GM19372 (cell line): ENCODE data around the gene FTO.

Experiments used
- ATAC-seq: cut with Tn5 transposase; IDR thresholded peaks from one replicate; pipeline ENCODE4 v1.9.1; 2021; ENCODE audit warnings: mild to moderate bottlenecking, low read depth, moderate library complexity; ENCODE audit not compliant: unreplicated experiment

Gene FTO

DNA sequence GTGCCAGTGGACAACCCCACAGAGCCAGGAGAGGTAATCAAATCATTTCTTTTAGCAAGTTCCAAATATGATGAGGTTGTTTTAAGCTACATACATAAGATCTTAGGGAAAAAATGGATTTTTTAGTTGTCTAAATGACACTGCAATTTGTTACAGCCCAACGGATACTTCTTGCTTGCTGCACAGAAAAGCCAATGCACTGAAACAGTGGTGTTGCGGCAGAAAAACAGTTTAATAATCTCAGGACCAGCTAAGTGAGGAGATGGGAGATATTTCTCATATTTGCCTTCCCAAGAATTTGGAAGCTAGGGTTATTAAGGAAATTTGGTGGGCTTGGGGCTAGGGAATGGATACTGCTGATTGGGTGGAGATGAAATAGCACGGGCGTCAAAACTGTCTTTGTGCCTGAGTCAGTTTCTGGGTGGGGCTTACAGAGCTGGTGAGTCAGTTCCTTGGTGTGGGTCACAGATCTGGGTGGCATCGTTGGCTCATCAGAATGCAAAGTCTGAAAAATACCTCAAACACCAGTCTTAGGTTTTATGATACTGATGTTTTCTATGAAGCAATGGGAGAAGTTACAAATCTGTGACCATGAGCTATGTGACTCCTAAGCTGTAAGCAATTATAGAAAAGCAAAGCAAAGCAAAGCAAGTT lies 327.3 kb downstream of the FTO start:
- no peak for ATAC-seq

DNA sequence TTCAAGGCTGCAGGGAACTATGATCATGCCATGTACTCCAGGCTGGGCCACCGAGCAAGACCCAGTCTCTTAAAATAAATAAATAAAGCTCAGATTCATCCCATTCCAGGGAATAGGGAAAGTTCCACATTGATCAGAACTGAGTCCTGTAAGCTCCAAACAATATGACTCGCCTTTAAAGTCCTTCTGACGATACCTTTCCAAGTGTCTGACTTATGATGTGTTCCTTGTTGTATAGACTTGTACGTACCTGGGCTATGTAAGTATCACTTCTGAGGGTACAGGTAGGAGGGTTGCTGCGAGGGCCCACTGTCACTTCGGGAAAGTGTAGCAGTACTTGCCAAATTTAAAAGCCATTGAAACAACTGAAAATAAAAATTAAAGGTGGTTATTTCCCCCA lies 329.8 kb downstream of the FTO start:
- no peak for ATAC-seq

DNA sequence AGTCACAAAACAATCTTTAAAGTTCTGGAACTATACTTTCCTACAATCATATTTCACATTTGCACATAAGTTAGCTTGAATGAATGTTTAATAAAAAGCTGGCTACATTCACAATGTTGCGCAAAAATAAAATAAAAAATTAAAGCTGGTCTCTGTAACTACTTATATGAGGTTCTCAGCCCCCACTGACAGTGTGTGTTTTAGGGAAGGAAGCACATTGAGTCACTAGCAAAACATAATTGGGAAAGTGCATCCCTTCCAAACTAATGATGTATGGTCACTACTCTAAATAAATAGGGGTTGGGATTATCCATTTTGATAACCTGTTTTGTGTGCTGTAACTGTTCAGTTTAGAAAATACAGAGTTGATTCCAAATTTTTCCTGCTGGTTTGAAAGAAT lies 330.7 kb downstream of the FTO start:
- ATAC-seq, result no peak

DNA sequence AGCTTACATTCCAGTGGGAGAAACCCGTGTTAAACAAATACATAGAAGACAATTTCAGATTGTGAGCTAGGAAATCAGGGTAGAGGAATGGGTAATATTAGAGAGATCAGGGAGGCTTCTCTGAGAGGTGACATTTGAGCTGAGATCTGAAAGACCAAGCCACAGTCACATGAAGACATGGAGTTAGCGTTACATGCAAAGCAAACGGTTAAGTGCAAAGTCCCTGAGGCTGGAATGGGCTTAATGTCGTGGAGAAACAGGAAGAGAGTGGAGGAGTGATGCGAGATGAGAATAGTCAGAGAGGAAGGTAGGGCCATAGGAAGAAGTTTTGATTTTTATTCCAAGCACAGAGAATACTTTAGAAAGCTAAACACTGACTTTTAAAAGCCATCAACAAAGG lies 336.5 kb downstream of the FTO start:
- no peak for ATAC-seq

DNA sequence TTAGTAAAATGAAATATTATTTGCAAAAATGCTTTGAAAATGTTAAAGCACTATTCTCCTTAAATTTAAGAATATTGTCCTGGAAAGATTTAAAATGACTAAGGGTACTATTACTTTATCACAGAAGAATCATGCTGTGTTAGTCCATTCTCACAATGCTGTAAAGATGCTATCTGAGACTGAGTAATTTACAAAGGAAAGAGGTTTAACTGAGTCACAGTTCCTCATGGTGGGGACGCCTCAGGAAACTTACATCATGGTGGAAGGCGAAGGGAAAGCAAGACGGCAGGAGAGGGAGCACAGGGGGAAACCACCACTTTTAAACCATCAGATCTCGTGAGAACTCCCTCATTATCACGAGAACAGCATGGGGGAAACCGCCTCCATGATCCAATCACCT lies 337.0 kb downstream of the FTO start:
- no peak for ATAC-seq

DNA sequence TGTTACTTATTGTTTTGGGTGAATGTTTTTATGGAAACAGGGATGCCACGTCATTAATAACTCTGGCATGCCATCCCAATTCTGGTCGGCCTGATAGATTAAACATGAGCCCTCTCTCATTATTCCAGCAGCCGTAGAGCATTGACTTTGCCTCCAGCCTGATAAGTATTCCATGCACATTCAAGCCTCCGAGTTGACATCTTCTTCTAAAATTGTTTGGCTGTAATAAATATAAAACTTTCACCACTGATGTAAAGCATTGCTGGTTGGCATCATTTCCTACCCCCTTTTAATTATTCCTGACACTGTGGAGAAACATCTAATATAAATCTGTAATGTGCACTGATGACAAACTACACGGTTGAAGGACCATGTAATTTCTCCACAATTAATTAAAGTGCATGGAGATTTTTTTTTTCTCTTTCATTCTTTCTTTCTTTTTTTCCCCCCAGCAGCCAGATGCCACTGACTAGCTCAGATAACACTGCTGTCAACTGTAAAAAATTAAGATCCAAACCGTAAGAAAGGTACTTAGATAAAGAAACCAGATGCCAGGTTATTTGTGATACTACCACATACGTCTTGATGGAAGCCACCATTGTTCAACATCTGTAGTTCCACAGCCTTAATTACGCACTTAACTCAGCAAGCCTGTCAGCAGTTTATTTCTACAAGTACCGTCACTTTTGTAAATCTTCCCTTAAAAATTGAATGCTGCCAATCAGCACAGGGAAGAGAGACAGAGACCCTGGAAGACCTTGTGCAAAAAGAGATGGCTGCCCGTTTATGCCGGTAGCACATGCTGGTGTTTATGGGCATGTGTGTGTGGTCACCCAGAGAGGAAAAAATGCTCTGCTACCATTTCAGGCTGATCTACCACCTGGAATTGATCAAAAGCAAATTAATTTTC lies 344.9 kb downstream of the FTO start:
- ATAC-seq, result no peak

DNA sequence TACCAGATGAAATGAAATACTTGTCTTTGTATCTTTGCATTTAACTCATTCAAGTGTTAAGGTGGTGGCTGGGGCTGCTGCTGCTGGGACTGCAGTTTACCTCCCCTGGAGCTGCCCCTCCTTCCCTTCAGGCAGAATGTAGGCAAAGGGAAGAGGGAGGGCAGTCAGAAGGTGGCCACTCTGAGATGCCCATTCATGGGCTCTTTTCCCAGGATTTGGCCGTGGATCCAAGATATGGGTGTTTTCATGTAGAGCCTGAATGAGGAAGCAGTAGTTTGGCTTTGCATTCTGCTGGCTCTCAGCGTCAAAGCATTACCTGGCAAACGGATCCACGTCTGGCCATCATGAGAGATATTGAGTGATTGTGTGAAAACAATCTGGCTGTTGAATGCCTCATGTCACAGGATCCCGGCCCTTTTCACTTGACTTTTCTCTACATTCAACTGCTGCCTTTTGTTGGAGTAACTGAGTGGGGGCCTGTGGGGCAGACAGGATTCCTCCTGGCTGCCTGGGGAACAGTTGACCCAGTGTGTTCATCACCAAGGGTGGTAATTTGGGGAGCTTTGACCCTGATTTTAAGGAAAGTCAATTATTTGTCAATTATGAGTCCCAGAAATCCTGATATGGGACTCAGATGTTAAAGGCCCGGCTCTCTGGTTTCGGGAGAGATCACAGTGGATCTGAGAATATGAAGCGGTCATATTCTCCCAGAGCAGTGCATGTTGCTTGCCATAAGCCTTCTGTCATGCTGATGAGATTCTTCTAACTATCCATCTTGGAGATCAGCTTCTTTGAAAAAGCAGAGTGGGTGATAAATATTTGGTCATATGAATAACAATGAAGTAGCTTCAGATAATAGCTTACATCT lies 345.9 kb downstream of the FTO start:
- no peak for ATAC-seq

DNA sequence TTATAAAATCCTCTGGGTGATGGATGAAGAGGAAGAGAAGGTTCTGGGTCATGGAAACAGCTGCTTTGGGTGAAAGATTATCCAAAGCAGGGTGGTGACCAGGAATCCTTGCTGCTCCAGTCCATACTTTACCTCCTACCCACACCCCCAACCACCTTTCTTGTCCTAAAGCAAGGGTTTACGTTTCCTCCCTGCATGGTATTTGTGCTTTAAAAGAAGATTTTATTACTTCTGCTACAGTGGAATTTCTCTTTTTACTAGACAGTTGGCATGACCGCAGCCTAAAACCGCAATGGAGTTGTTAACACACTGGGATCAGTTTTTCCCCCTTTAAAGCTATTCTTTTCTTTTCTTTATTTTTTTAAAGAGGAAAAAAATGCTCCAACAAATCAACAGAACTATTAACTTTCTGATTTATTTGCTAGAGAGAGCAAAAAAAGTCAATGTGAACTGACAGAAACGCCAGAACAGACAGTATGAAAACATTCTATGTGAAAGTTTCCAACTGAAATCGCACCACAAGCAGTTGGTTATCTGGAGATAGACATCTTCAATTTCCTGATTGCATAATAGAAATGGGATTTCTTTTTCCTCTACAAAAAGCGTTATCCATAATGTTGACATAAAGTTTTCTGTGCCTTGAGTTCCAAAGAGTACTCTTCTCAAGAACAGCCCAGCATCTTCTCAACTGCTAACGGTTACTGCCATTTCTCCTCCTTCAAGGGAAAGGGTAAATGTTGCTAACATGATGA lies 346.7 kb downstream of the FTO start:
- ATAC-seq, result no peak

DNA sequence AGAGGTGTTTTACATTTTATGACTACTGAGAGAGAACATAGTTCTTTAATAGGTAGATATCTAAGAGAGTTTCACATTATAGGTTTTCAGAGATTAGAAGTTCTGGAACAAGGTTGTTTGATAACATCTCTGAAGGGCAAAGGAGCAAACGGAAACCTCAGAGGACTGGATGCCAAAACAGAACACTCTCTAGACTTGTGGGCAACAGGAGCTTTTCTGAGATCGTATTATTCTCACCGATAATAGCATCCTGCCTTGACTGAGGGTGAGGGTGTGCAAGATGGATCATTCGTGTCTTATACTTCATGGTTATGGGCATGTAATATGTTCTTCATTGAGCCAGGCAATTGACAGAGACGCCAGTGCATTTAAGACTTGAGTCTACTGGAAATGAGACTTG lies 347.9 kb downstream of the FTO start:
- ATAC-seq, result no peak

DNA sequence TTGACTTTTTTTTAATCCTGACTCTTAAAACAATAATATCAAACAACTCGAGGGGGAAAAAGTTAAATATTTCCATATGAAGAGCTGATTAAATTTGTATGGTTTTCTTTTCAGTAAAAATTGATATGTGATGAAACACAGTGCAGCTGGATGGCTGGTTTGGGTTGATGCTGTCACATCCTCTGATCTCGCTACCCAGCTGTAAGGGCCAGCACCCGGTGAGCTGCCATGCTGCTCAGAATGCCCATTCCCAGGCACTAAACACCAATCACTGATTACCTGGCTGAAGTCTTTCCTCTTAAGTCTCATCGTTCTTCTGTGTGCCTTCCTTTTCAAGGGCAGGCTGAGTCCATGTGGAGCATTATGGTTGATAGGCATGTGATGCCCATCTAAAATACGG lies 348.3 kb downstream of the FTO start:
- no peak for ATAC-seq

DNA sequence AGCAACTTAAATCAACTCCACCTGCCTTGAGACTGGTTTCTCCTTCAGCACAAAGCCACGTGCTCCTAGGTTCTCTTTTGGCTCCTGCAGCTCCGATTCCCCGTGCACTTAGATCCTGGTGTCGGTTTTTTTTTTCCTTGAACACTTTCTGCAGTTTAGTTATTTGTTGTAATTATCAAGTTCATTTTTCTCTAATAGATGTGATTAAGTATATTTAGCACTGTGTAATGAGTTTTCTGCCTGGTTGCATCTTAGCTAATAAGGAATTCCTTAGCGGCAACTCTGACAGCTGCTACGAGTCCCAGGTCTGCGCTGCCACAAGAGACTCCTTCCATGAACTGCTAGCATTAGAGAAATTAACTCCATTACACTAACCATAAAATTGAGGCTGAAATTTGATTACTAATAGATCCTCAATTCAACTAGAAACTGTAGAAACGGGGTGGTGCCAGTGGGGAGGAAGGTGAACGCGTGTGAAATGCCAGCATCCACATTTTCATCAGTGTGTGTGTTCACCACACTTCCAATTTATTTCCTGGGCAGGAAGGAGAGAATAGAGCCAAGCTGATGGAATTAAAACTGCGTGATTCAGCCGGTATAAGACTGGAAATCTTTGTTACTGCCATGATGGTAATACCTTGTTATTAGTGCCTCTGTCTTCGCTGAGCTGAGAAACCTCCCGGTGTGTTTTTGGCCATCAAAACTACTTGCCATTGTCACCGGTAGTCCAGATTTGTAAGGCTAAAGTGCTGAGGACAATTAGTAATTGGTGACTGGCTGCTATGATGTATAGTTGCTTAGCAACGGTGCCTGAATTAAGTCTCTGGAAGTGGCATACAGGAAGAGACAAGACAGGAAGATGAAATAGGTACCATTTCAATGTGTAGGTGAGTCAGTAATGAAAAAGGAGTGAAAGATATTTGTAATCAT lies 350.2 kb downstream of the FTO start:
- ATAC-seq, result no peak

DNA sequence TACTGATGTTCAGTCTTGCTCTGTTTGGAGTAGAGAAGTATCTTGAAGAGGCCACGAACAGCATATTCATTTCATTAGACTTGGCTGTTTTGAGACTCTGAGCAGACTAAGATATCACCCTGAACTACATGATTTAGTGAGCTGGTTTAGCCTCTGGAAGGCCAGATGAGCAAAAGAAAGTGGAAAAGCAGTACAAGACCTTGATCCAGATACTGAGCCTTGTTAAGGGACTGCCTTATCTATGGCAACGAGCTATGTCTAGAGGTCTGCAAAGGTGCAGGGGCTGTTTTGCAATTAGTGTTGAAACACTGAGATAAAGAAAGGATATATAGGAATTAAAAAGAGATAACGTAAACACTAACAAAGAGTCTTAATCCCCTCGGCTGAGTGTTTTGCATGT lies 351.2 kb downstream of the FTO start:
- ATAC-seq, result no peak

DNA sequence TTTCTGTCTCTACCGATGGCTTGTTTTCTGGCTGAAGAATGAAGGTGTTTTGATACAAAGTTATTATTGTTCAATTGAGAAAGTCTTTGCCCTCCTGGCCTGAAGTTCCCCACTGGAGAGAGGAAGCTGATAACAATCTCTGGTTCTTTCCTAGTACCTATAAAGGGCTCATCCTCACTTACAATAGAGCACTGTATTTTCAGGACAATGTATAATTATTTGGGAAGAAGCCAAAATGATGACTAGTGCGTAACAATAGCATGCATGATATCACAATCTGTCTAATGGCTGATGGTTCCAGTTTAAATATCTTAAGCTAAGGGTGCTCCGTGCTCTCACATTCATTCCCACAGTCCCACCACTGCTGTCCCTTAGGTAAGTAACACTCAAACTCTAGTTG lies 351.9 kb downstream of the FTO start:
- no peak for ATAC-seq

DNA sequence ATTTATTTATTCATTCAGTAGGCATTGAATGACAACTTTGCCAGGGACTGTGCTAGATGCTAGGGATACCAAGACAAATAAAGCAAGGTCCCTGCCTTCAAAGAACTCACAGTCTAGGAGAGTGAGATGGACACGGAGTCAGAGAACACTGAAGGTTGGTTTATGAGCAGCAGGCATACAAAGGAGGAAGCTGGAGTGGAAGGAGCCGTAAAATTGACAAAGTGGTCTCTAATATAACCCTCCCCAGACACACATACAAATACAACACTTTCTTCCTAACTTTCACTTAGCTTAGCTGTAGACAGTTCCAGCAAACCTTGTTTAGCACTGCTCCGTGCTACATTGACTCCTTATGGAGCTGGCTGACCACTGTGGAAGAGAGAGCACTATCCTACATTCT lies 353.0 kb downstream of the FTO start:
- no peak for ATAC-seq

DNA sequence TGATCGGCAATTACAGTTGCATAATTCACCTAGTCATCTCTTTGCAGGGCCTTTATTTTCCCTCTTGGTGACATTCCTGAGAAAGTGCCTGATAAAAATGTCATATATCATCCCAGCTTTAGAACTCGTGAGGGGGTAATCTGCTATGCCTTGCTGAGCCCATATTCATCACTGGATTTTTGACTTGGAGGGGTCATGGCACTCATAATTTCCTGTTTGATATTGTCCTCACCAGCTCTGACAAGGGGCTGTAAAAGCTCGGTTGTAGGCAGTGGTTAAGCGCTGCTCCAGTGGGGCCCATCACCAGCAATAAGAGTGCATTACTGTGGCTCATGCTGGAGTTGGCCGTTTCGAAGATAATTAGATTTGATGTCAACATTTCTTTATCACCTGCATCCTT lies 355.4 kb downstream of the FTO start:
- no peak for ATAC-seq

DNA sequence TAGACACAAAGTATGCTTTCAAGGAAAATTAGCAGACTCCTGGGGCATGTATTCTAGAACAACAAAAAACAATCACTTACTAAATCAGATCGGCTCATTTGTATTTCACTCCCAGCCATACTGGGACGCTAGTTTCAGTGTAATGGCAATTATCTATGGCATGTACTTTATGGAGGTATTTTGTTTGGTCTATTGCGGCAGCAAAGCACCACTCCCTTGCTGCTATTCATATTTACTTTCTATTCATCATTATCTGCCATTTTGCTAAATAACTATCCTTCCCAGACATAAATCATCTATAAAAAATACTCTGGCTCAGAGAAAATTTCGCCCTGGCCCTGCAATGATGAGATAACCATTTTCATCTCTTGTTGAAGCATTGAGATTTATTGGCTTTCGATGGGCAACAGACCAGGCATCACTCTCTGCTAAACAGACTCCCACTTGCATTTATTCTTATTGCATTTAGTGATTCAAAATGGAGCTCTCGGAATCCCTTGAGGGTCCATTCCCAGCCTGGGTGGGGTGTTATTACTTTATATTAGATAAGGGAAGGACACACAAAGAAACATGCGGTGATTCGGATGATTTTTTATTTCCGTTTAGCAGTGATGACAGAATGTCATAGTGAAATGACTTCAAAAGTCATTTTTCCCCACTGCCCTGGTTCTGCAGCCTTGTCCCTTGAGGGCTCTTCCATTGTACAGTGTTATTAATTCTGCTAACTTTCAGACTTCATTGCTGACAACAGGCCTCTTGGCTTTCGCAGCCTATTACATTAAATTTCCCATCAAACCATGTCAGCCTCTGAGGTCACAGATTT lies 356.9 kb downstream of the FTO start:
- ATAC-seq, result no peak

DNA sequence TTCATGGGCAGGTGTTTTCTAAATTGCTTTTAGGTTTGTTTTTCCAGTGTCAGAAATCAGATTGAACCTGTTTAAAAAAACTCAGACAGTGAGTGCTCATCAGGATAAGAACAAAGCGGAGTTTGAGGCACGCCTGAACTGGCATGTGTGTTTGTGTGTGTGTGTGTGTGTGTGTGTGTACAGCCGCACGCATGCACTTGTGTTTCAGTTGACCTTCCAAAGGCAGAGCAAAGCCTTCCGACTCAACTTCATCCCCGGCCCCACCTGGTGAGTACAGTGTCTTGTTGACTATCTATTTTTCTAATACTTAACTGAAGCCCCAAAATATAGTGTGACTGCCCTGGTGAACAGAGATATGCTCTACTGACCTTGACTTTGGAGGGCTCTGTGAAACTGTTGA lies 357.5 kb downstream of the FTO start:
- ATAC-seq, result no peak
